Peyer's patch (tissue), 4 donors: ENCODE results near the gene CA10. TPM values are rescaled to one million over a fixed set of nuclear protein-coding genes. Genes with fewer than 3 reads are reported as not detected.

Experiments used
- DNase-seq, 3 donors: peaks; one replicate each; pipeline ENCODE4 v3.0.0-alpha.2; 2017 to 2019
- H3K27ac ChIP-seq, 4 donors: fragments of 200-600 bp; sonication (generic); one replicate each; pipeline ENCODE4 v1.5.1; 2016 to 2019
- H3K27me3 ChIP-seq, 2 donors: fragments of 200-600 bp; sonication (generic); one replicate each; pipeline ENCODE4 v1.5.1; 2019
- H3K36me3 ChIP-seq, 3 donors: fragments of 200-600 bp; sonication (generic); one replicate each; pipeline ENCODE4 v1.5.1; 2016 to 2019
- H3K4me1 ChIP-seq, 4 donors: fragments of 200-600 bp; sonication (generic); one replicate each; pipeline ENCODE4 v1.5.1; 2016 to 2019
- H3K4me3 ChIP-seq, 4 donors: fragments of 200-600 bp; sonication (generic); 1 replicate in 3 of 4; 2 replicates in 1 of 4; pipeline ENCODE4 v1.5.1; 2016 to 2019; ENCODE audit warnings: mild to moderate bottlenecking in 1 of 4
- H3K9me3 ChIP-seq, 4 donors: fragments of 200-600 bp; sonication (generic); one replicate each; pipeline ENCODE4 v1.5.1; 2016 to 2019; ENCODE audit warnings: mild to moderate bottlenecking in 1 of 4
- CTCF ChIP-seq, 6 experiments: fragments of 450-650 bp in 4 of 6; fragments of 200-600 bp in 2 of 6; sonication (generic) in 1 of 6; IDR thresholded peaks; one replicate each; pipeline ENCODE4 v1.5.1; 2017 to 2019; ENCODE audit warnings: antibody characterized with exemption in 6 of 6, mild to moderate bottlenecking in 3 of 6, moderate library complexity in 1 of 6
- POLR2A ChIP-seq, 2 donors: fragments of 450-650 bp; IDR thresholded peaks; one replicate each; pipeline ENCODE4 v1.5.1; 2017; ENCODE audit warnings: antibody characterized with exemption in 2 of 2, mild to moderate bottlenecking in 2 of 2, moderate library complexity in 2 of 2
- total RNA-seq, 4 donors: library from RNA; depleted of rRNA; stranded (reverse); fragments of >200 nt; gene quantifications; one replicate each; pipeline ENCODE4 v1.1.0, GENCODE V29; 2016

The CA10 gene
- total RNA-seq, 4 donors from 2014 or later = 1.4 to 1.7 TPM; not detected in 2

GRCh38 chr17:51702963-51703360, 455.6 kb downstream of the CA10 start:
- no peak for DNase-seq
- Histone ChIP-seq H3K27ac (no peak overlapping the region), H3K36me3 (no peaks in the 10 kb centered on the region), H3K4me3 (no peak overlapping the region), H3K9me3 (no peaks in the 10 kb centered on the region), H3K27me3 (no peaks in the 10 kb centered on the region), H3K4me1 (no peaks in the 10 kb centered on the region)
- TF ChIP-seq CTCF (IDR thresholded peaks at IDR 0.05) = no peak

- no peaks in the 10 kb centered on the region for H3K4me1 ChIP-seq
- H3K9me3 ChIP-seq = no peaks in the 10 kb centered on the region
- no peaks in the 10 kb centered on the region for H3K36me3 ChIP-seq
- DNase-seq = no peak
- no peak for TF ChIP-seq CTCF (IDR thresholded peaks at IDR 0.05)
- no peak for TF ChIP-seq POLR2A (IDR thresholded peaks at IDR 0.05)
- no peak overlapping the region for H3K4me3 ChIP-seq
- no peaks in the 10 kb centered on the region for H3K27me3 ChIP-seq
- no peak overlapping the region for H3K27ac ChIP-seq
Observed at GRCh38 chr17:51701501-51701900, 457.0 kb downstream of the CA10 start.

GRCh38 chr17:51700011-51700760, 458.3 kb downstream of the CA10 start:
- Histone ChIP-seq H3K36me3 (no peaks in the 10 kb centered on the region), H3K27ac (no peak overlapping the region), H3K4me1 (no peaks in the 10 kb centered on the region), H3K27me3 (no peaks in the 10 kb centered on the region), H3K9me3 (no peaks in the 10 kb centered on the region), H3K4me3 (no peak overlapping the region)
- TF ChIP-seq CTCF (IDR thresholded peaks at IDR 0.05) = no peak
- no peak for TF ChIP-seq POLR2A (IDR thresholded peaks at IDR 0.05)
- DNase-seq = no peak

- no peaks in the 10 kb centered on the region for H3K9me3 ChIP-seq
- no peak for DNase-seq
- no peaks in the 10 kb centered on the region for H3K4me1 ChIP-seq
- H3K36me3 ChIP-seq = no peaks in the 10 kb centered on the region
- no peak for TF ChIP-seq CTCF (IDR thresholded peaks at IDR 0.05)
- TF ChIP-seq POLR2A (IDR thresholded peaks at IDR 0.05) = no peak
- no peak overlapping the region for H3K4me3 ChIP-seq
- H3K27ac ChIP-seq = no peak overlapping the region
- H3K27me3 ChIP-seq = no peaks in the 10 kb centered on the region
Observed at GRCh38 chr17:51699303-51699702, 459.2 kb downstream of the CA10 start.

- no peaks in the 10 kb centered on the region for H3K27me3 ChIP-seq
- no peak overlapping the region for H3K4me3 ChIP-seq
- no peaks in the 10 kb centered on the region for H3K4me1 ChIP-seq
- H3K27ac ChIP-seq = no peak overlapping the region
- TF ChIP-seq POLR2A (IDR thresholded peaks at IDR 0.05) (no peak), CTCF (IDR thresholded peaks at IDR 0.05) (no peak)
- no peaks in the 10 kb centered on the region for H3K9me3 ChIP-seq
- no peak for DNase-seq
- no peaks in the 10 kb centered on the region for H3K36me3 ChIP-seq
Observed at GRCh38 chr17:51692917-51693316, 465.6 kb downstream of the CA10 start.
